IMR-90 (cell line): ENCODE measurements around the gene ADCY4. TPM values are rescaled to one million over a fixed set of nuclear protein-coding genes. Genes with fewer than 3 reads are reported as not detected.
A peak's percentile ranks its signal among the peaks of the same experiment; 100 is the strongest.

ENCODE experiments used
- ATAC-seq: fragments of 200-7000 bp; cut with Tn5 transposase; 2 replicates; pipeline ENCODE4 v1.9.1; 2020; ENCODE audit warnings: low read depth, mild to moderate bottlenecking, moderate library complexity
- BruUV-seq: library from RNA; stranded (reverse); fragments of 400-500 nt; replicated peaks from 2 replicates; lab custom pipeline; 2021; lab: Mats Ljungman, UMichigan
- CTCF ChIA-PET: fragments of 300-600 bp; formaldehyde crosslinking; extraction: SDS; loops from one replicate; lab custom pipeline; 2021; ENCODE audit warnings: antibody characterized with exemption; lab: Yijun Ruan, JAX
- POLR2A ChIA-PET: fragments of 300-600 bp; sonication (Branson Sonifier 250); formaldehyde crosslinking; loops from one replicate; lab custom pipeline; 2022; ENCODE audit warnings: antibody characterized with exemption; ENCODE audit not compliant: unreplicated experiment; lab: Charles Lee
- DNase-seq: peaks from one replicate; pipeline ENCODE4 v3.0.0; 2013
- H2AFZ ChIP-seq: replicated peaks from 2 replicates; pipeline ENCODE3; 2013; ENCODE audit warnings: low read length, mild to moderate bottlenecking; ENCODE audit not compliant: poor library complexity
- H2AK5ac ChIP-seq: 2 replicates; pipeline ENCODE4 v1.6.1; 2013; ENCODE audit warnings: low read depth, low read length, inconsistent platforms
- H2AK9ac ChIP-seq: replicated peaks from 2 replicates; pipeline ENCODE3; 2013; ENCODE audit warnings: mild to moderate bottlenecking, low read depth, low read length, moderate library complexity; ENCODE audit not compliant: poor library complexity
- H2BK120ac ChIP-seq: 2 replicates; pipeline ENCODE4 v1.6.1; 2013; ENCODE audit warnings: low read depth, low read length, inconsistent platforms
- H2BK15ac ChIP-seq: 3 replicates; pipeline ENCODE4 v1.6.1; 2013; ENCODE audit warnings: low read depth, low read length, inconsistent platforms
- H2BK20ac ChIP-seq: 2 replicates; pipeline ENCODE4 v1.6.1; 2013; ENCODE audit warnings: low read depth, mild to moderate bottlenecking, inconsistent platforms, low read length, moderate library complexity
- H2BK5ac ChIP-seq: 2 replicates; pipeline ENCODE4 v1.6.1; 2013; ENCODE audit warnings: mild to moderate bottlenecking, low read depth, low read length, inconsistent platforms; ENCODE audit not compliant: poor library complexity, severe bottlenecking
- H3K14ac ChIP-seq: replicated peaks from 2 replicates; pipeline ENCODE4 v1.6.1; 2013; ENCODE audit warnings: low read depth, low read length, inconsistent platforms
- H3K18ac ChIP-seq: 2 replicates; pipeline ENCODE4 v1.6.1; 2013; ENCODE audit warnings: low read depth, low read length, control low read depth
- H3K23ac ChIP-seq: 2 replicates; pipeline ENCODE4 v1.6.1; 2013; ENCODE audit warnings: low read depth, low read length, inconsistent platforms
- H3K27ac ChIP-seq: 2 replicates; pipeline ENCODE4 v1.5.1; 2013; ENCODE audit warnings: mild to moderate bottlenecking, control low read depth, low read length; ENCODE audit not compliant: insufficient read depth
- H3K27me3 ChIP-seq: 2 replicates; pipeline ENCODE4 v1.6.1; 2013; ENCODE audit warnings: low read length; ENCODE audit not compliant: control insufficient read depth, insufficient read depth
- H3K36me3 ChIP-seq: 2 replicates; pipeline ENCODE4 v1.6.1; 2013; ENCODE audit warnings: low read length, mixed read lengths; ENCODE audit not compliant: control insufficient read depth, insufficient read depth
- H3K4ac ChIP-seq: 2 replicates; pipeline ENCODE4 v1.6.1; 2013; ENCODE audit warnings: low read depth, low read length, inconsistent platforms
- H3K4me1 ChIP-seq: 2 replicates; pipeline ENCODE4 v1.6.1; 2013; ENCODE audit warnings: low read length, mixed read lengths; ENCODE audit not compliant: control insufficient read depth, insufficient read depth
- H3K4me2 ChIP-seq: 2 replicates; pipeline ENCODE4 v1.6.1; 2013; ENCODE audit warnings: low read depth, mild to moderate bottlenecking, control low read depth, low read length, moderate library complexity
- H3K4me3 ChIP-seq: 2 replicates; pipeline ENCODE4 v1.5.1; 2013; ENCODE audit warnings: low read depth, mild to moderate bottlenecking, control low read depth, low read length, moderate library complexity; ENCODE audit not compliant: insufficient read depth
- H3K56ac ChIP-seq: 2 replicates; pipeline ENCODE4 v1.6.1; 2013; ENCODE audit warnings: low read length, inconsistent platforms; ENCODE audit not compliant: insufficient read depth; ENCODE audit errors: extremely low read depth
- H3K79me1 ChIP-seq, 2 experiments: 2 replicates each; pipeline ENCODE4 v1.6.1; 2013; ENCODE audit warnings: low read length in 2 of 2, inconsistent platforms in 1 of 2, low read depth in 1 of 2
- H3K9ac ChIP-seq: 2 replicates; pipeline ENCODE4 v1.6.1; 2013; ENCODE audit warnings: low read depth, low read length, control low read depth
- H3K9me1 ChIP-seq: 2 replicates; pipeline ENCODE4 v1.6.1; 2013; ENCODE audit warnings: low read length, inconsistent platforms; ENCODE audit not compliant: insufficient read depth
- H3K9me3 ChIP-seq: 2 replicates; pipeline ENCODE4 v1.6.1; 2013; ENCODE audit warnings: low read length; ENCODE audit not compliant: control insufficient read depth, insufficient read depth
- H4K20me1 ChIP-seq: 2 replicates; pipeline ENCODE4 v1.6.1; 2013; ENCODE audit warnings: low read length, inconsistent platforms; ENCODE audit not compliant: insufficient read depth
- H4K5ac ChIP-seq: 2 replicates; pipeline ENCODE4 v1.6.1; 2013; ENCODE audit warnings: mild to moderate bottlenecking, low read depth, low read length, control low read depth
- H4K8ac ChIP-seq, 2 experiments: 2 replicates each; pipeline ENCODE4 v1.6.1; 2013; ENCODE audit warnings: low read depth in 2 of 2, low read length in 2 of 2, control low read depth in 1 of 2, inconsistent platforms in 1 of 2
- H4K91ac ChIP-seq: 2 replicates; pipeline ENCODE4 v1.6.1; 2013; ENCODE audit warnings: low read depth, low read length, inconsistent platforms; ENCODE audit not compliant: insufficient read depth
- ELK1 ChIP-seq: fragments of 150-350 bp; IDR thresholded peaks from 2 replicates; pipeline ENCODE4 v1.6.1; 2016; ENCODE audit warnings: low read depth, mild to moderate bottlenecking, low read length, moderate library complexity, borderline replicate concordance
- MAFK ChIP-seq: IDR thresholded peaks from 2 replicates; pipeline ENCODE4 v1.6.1; 2012; ENCODE audit warnings: low read depth, low read length, improper control_type of control experiment
- WGBS, 2 experiments: methylation state at CpG; one replicate each; pipeline versions ENCODE4 v1.1.5 to v1.1.7; 2013; ENCODE audit warnings: missing lambda C conversion rate in 2 of 2; ENCODE audit not compliant: insufficient read length in 1 of 2; ENCODE audit errors: extremely low coverage in 2 of 2; 5-methylcytosine and 5-hydroxymethylcytosine counted together
- dilution Hi-C: fragments of 300-500 bp; cut with HindIII; formaldehyde crosslinking; loops from one replicate; pipeline ENCODE4 v1.14.3; 2018; ENCODE audit warnings: low sequenced_read_pairs; ENCODE audit not compliant: unreplicated experiment
- in situ Hi-C: fragments of 300-500 bp; cut with MboI; formaldehyde crosslinking; loops from 3 replicates; pipeline ENCODE4 v1.14.3; 2019; ENCODE audit warnings: low sequenced_read_pairs, inconsistent platforms, mixed read lengths
- intact Hi-C: fragments of 100-400 bp; cut with micrococcal nuclease; formaldehyde crosslinking; loops from 2 replicates; pipeline ENCODE4 v1.10.0; 2022
- polyA plus RNA-seq, 3 experiments: library from polyadenylated mRNA; depleted of rRNA; stranded (reverse); fragments of >200 nt; gene quantifications; 2 replicates each; pipeline ENCODE4 v1.2.3, GENCODE V29; 2012; ENCODE audit warnings: low replicate concordance in 1 of 3
- total RNA-seq: library from RNA; depleted of rRNA; stranded (reverse); fragments of >200 nt; gene quantifications from 2 replicates; pipeline ENCODE4 v1.2.3, GENCODE V29; 2012

Gene ADCY4
- total and polyA plus RNA-seq, 2 of the 4 experiments (the other 2 are of a cell fraction), result not detected

DNA sequence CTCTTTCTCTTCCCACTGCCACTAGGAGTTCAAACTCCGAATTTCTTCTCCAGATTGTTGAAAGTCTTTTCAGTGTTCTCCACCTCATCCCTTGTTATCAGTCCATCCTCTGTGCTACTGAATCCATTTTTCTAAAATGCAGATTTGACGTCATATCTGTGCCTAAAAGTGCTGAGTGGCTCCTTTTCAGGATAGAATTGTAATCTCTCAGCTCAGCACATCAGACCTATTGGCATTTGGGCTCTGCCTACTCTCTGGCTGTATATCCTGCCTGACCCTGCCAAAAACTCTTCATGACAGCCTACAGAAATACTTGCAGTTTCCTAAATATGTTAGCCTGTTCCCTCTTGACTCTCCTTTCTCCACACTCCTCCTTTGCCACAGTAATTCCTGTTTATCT is 62.4 kb downstream of the ADCY4 start:
- no peak overlapping the region for H2BK15ac ChIP-seq
- peaks cover 5% of the 10 kb centered on the region; the same call in 1 of the 2 replicates for H3K4me1 ChIP-seq
- H3K23ac ChIP-seq, result no peak overlapping the region
- H3K36me3 ChIP-seq, result peaks cover 12% of the 10 kb centered on the region
- intact Hi-C loops (no loop called here), dilution Hi-C loops (no loop called here), in situ Hi-C loops (no loop called here)
- no peak overlapping the region for H2BK120ac ChIP-seq
- BruUV-seq, result TSS peak; percentile 50
- H3K27me3 ChIP-seq, result no peaks in the 10 kb centered on the region
- CTCF ChIA-PET, result interaction anchor here (0.6 to 0.8 kb wide), 2 partner anchors 21 to 29 kb away, joined by 3 to 4 read pairs; no protein-coding TSS in a partner anchor
- H4K91ac ChIP-seq, result no peak overlapping the region
- no peak overlapping the region for H3K56ac ChIP-seq
- no peak overlapping the region for H4K5ac ChIP-seq
- ATAC-seq (no peak), DNase-seq (no peak)
- 100% methylated on average over 1 of the region's 2 CpGs; no CpG with 5 or more reads in 1 of the 2 experiments for WGBS, 2 experiments
- H3K9ac ChIP-seq, result no peak overlapping the region
- POLR2A ChIA-PET, result no interaction called here
- no peak overlapping the region for H2AFZ ChIP-seq
- no peak overlapping the region for H2AK9ac ChIP-seq
- no peak overlapping the region for H3K27ac ChIP-seq
- H3K14ac ChIP-seq, result no peak overlapping the region
- H3K9me1 ChIP-seq, result peaks cover 5% of the 10 kb centered on the region; the same call in 1 of the 2 replicates
- H2BK5ac ChIP-seq, result no peak overlapping the region
- no peak overlapping the region for H2AK5ac ChIP-seq
- H3K9me3 ChIP-seq, result no peaks in the 10 kb centered on the region
- peak; percentile 81 for TF ChIP-seq MAFK
- no peak for TF ChIP-seq ELK1
- no peak overlapping the region for H3K18ac ChIP-seq
- H3K4me3 ChIP-seq, result no peak overlapping the region
- no peak overlapping the region for H3K4me2 ChIP-seq
- no peak overlapping the region for H3K4ac ChIP-seq
- no peaks in the 10 kb centered on the region for H4K20me1 ChIP-seq
- H4K8ac ChIP-seq, result peak overlapping the region in 1 of 2 experiments; percentile 45; a peak in 2 of 4 replicates
- H3K79me1 ChIP-seq, result peaks cover 12 to 30% of the 10 kb centered on the region in 2 experiments
- no peak overlapping the region for H2BK20ac ChIP-seq
